Smooth muscle cell (in vitro differentiated cells): ENCODE measurements around the gene ZBTB21. TPM values are rescaled to one million over a fixed set of nuclear protein-coding genes. Genes with fewer than 3 reads are reported as not detected.
A peak's percentile ranks its signal among the peaks of the same experiment; 100 is the strongest.

Experiments used
- DNase-seq: peaks from one replicate; lab custom pipeline; 2025; ENCODE audit not compliant: unreplicated experiment; lab: John Stamatoyannopoulos, UW
- H2AFZ ChIP-seq: fragments of 200-600 bp; sonication (generic); 2 replicates; pipeline ENCODE4 v1.6.0; 2016; ENCODE audit warnings: antibody characterized with exemption, low read depth, mild to moderate bottlenecking
- H3F3A ChIP-seq: fragments of 200-600 bp; sonication (generic); 2 replicates; pipeline ENCODE4 v1.6.0; 2017; ENCODE audit warnings: antibody characterized with exemption, low read depth
- H3K27ac ChIP-seq: fragments of 200-600 bp; sonication (generic); 2 replicates; pipeline ENCODE4 v1.5.1; 2016; ENCODE audit warnings: low read depth, mild to moderate bottlenecking
- H3K27me3 ChIP-seq: fragments of 200-600 bp; sonication (generic); 2 replicates; pipeline ENCODE4 v1.6.1; 2016; ENCODE audit warnings: low read depth, mild to moderate bottlenecking
- H3K36me3 ChIP-seq: fragments of 200-600 bp; sonication (generic); 2 replicates; pipeline ENCODE4 v1.5.1; 2016; ENCODE audit warnings: low read depth
- H3K4me1 ChIP-seq: fragments of 200-600 bp; sonication (generic); 2 replicates; pipeline ENCODE4 v1.5.1; 2016; ENCODE audit warnings: low read depth
- H3K4me2 ChIP-seq: fragments of 200-600 bp; sonication (generic); 2 replicates; pipeline ENCODE4 v1.6.0; 2016; ENCODE audit warnings: mild to moderate bottlenecking
- H3K4me3 ChIP-seq: fragments of 200-600 bp; sonication (generic); 2 replicates; pipeline ENCODE4 v1.5.1; 2016; ENCODE audit warnings: mild to moderate bottlenecking
- H3K79me2 ChIP-seq: fragments of 200-600 bp; sonication (generic); 2 replicates; pipeline ENCODE4 v1.6.0; 2016; ENCODE audit warnings: low read depth, mild to moderate bottlenecking
- H3K9ac ChIP-seq: fragments of 200-600 bp; sonication (generic); 2 replicates; pipeline ENCODE4 v1.6.0; 2016; ENCODE audit warnings: low read depth
- H3K9me3 ChIP-seq: fragments of 200-600 bp; sonication (generic); replicated peaks from 2 replicates; pipeline ENCODE4 v1.5.1; 2016; ENCODE audit warnings: low read depth
- H4K20me1 ChIP-seq: fragments of 200-600 bp; sonication (generic); 2 replicates; pipeline ENCODE4 v1.6.0; 2016; ENCODE audit warnings: low read depth
- WGBS: methylation state at CpG from one replicate; pipeline ENCODE4 v1.1.7; 2016; ENCODE audit warnings: low lambda C conversion rate; 5-methylcytosine and 5-hydroxymethylcytosine counted together
- polyA plus RNA-seq: library from polyadenylated mRNA; unstranded; fragments of >200 nt; fragmentation: Nextera tagmentation; extraction: Ambion mirVana; gene quantifications from 2 replicates; pipeline ENCODE4 v1.2.1, GENCODE V29; 2016
- total RNA-seq: library from RNA; depleted of rRNA; stranded (reverse); fragments of >200 nt; gene quantifications from 2 replicates; pipeline ENCODE4 v1.2.3, GENCODE V29; 2014
- TF ChIP-seq, protein P1 (sequence below): fragments of 200-600 bp; sonication (generic); IDR thresholded peaks from 2 replicates; pipeline ENCODE4 v1.5.1; 2017; ENCODE audit warnings: borderline replicate concordance, mild to moderate bottlenecking, antibody characterized with exemption; ENCODE audit not compliant: insufficient read depth, poor library complexity, severe bottlenecking

Gene ZBTB21
- total and polyA plus RNA-seq, 2 experiments from 2014 or later, result 6.2 to 24.1 TPM

DNA sequence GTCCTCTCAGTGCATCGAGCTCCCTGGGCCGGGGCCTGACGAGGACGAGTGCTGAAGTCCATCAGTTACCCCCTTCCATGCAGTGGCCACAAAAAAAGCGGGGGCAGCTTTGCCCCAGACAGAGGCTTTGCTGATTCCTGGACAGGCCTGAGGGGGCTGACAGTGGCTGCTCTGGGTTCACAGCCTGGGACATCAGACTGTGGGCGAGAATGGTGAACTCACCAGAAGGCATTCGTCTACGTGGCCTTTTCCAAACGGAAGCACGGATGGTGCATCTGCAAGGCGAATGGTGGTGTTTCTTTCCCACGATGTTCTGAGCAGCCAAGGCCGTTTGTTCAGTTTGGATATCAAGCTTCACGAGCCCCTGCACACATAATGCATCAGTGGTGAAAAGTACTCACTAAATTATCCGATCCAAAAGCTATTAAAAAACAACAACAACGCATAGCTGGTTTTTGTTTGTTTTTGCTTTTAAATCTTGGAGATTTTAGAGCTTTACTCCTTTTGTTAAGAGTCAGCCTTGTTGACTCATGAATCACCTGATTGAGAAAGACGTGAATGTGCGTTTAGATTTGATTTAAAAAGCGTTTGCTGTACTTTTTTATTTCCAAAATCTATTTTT lies 6.3 kb upstream of the ZBTB21 start:
- TF ChIP-seq, protein P1, sequence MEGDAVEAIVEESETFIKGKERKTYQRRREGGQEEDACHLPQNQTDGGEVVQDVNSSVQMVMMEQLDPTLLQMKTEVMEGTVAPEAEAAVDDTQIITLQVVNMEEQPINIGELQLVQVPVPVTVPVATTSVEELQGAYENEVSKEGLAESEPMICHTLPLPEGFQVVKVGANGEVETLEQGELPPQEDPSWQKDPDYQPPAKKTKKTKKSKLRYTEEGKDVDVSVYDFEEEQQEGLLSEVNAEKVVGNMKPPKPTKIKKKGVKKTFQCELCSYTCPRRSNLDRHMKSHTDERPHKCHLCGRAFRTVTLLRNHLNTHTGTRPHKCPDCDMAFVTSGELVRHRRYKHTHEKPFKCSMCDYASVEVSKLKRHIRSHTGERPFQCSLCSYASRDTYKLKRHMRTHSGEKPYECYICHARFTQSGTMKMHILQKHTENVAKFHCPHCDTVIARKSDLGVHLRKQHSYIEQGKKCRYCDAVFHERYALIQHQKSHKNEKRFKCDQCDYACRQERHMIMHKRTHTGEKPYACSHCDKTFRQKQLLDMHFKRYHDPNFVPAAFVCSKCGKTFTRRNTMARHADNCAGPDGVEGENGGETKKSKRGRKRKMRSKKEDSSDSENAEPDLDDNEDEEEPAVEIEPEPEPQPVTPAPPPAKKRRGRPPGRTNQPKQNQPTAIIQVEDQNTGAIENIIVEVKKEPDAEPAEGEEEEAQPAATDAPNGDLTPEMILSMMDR, result no peak
- Histone ChIP-seq H3K36me3 (no peaks in the 10 kb centered on the region), H3K27ac (peak overlapping the region; percentile 85), H3K4me1 (peaks cover 2% of the 10 kb centered on the region), H3K9ac (no peak overlapping the region), H4K20me1 (no peaks in the 10 kb centered on the region), H3K79me2 (no peaks in the 10 kb centered on the region), H2AFZ (no peak overlapping the region), H3K4me2 (no peak overlapping the region), H3F3A (no peaks in the 10 kb centered on the region), H3K4me3 (no peak overlapping the region), H3K27me3 (no peaks in the 10 kb centered on the region), H3K9me3 (no peaks in the 10 kb centered on the region)
- 73% methylated on average over 19 of the region's 19 CpGs for WGBS
- no peak for DNase-seq

DNA sequence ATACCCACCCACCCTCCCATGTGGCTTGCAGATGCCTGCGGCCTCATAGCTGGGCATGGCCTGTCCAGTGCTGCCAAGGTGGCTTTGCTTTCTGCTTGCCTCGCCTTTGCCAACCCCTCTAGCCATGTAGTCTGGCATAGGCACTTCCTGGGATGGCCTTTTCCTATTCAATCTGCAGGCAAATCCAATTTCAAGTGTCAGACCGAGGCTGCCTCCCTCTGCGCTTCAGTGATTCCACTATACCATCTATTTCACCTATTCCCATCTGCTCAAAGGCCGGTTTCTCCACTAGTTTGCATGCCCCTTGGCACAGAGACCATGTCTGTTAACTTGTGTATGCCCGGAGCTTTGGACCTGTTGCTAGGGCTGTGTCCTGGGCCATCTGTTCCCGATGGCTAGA lies 3.8 kb upstream of the ZBTB21 start:
- no peak overlapping the region for H2AFZ ChIP-seq
- H3K9me3 ChIP-seq, result no peaks in the 10 kb centered on the region
- DNase-seq, result no peak
- H3K27me3 ChIP-seq, result no peaks in the 10 kb centered on the region
- peaks cover 5% of the 10 kb centered on the region for H3K79me2 ChIP-seq
- H4K20me1 ChIP-seq, result peaks cover 2% of the 10 kb centered on the region
- H3K4me3 ChIP-seq, result no peak overlapping the region
- TF ChIP-seq, protein P1, result no peak
- 93% methylated on average over 7 of the region's 7 CpGs for WGBS
- H3K4me1 ChIP-seq, result no peaks in the 10 kb centered on the region
- H3F3A ChIP-seq, result no peaks in the 10 kb centered on the region
- no peak overlapping the region for H3K4me2 ChIP-seq
- H3K9ac ChIP-seq, result no peak overlapping the region
- no peaks in the 10 kb centered on the region for H3K36me3 ChIP-seq
- H3K27ac ChIP-seq, result no peak overlapping the region

DNA sequence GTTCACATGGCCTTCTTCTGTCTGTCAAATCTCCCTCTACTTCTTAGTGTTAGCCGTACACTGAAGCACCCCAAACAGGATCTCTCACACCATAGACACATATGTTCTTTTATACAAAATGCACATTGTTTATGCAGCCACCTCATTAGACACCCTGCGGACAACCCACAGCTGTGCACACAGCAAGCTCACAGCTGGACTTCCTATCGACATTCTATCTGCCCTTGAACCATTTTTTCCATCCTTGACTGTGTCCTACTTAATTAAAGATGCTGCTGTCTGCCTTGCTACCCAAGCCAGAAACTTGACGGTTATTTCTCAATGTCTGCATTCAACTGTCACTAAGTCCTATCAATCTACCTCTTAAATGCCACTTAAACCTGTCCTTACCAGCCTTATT lies 3.2 kb upstream of the ZBTB21 start:
- Histone ChIP-seq H3F3A (no peaks in the 10 kb centered on the region), H3K4me3 (no peak overlapping the region), H3K4me1 (peaks cover 5% of the 10 kb centered on the region), H3K9ac (no peak overlapping the region), H4K20me1 (peaks cover 5% of the 10 kb centered on the region), H3K27ac (no peak overlapping the region), H3K9me3 (no peaks in the 10 kb centered on the region), H2AFZ (no peak overlapping the region), H3K79me2 (peaks cover 10% of the 10 kb centered on the region), H3K27me3 (no peaks in the 10 kb centered on the region), H3K36me3 (no peaks in the 10 kb centered on the region), H3K4me2 (no peak overlapping the region)
- no peak for DNase-seq
- 95% methylated on average over 4 of the region's 4 CpGs for WGBS
- TF ChIP-seq, protein P1, result no peak

DNA sequence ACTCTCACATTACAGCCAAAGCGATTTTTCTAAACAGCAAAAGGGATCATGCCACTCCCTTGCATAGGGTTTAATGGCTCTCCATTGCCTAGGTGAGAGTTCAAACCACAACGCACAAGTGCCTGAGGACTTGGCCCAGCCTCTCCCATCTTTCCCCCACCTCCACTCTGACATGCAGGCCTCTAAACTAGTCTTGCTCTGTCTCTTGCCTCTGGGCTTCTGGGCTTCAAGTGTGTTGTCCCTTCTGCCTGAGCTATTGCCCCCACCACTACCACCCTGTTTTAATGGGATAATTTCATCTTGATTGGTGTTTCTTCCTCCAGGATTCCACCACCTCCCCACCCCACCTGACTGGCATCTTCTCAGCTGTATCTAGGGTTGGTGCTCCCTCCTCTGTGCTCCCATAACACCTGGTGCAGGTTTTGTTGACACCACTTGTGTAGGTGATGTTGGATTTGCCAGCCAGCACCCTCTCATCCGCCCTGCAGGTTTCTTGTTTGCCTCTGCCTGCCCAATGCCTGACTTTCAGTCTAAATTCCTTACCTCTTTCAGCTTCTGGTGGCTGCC lies 2.7 kb upstream of the ZBTB21 start:
- Histone ChIP-seq H3K4me2 (no peak overlapping the region), H3K79me2 (peaks cover 14% of the 10 kb centered on the region), H4K20me1 (peaks cover 5% of the 10 kb centered on the region), H3K36me3 (no peaks in the 10 kb centered on the region), H3K9me3 (no peaks in the 10 kb centered on the region), H3F3A (no peaks in the 10 kb centered on the region), H2AFZ (no peak overlapping the region), H3K4me3 (no peak overlapping the region), H3K9ac (no peak overlapping the region), H3K4me1 (peaks cover 5% of the 10 kb centered on the region), H3K27ac (no peak overlapping the region), H3K27me3 (no peaks in the 10 kb centered on the region)
- TF ChIP-seq, protein P1, result no peak
- 95% methylated on average over 3 of the region's 3 CpGs for WGBS
- DNase-seq, result no peak
